Raji (cell line): ENCODE measurements around the gene CDKAL1.

Experiments
- POLR2A ChIP-seq: IDR thresholded peaks from 2 replicates; pipeline ENCODE4 v1.6.1; 2011; ENCODE audit warnings: low read depth, low read length, control low read depth; ENCODE audit not compliant: insufficient read depth

Gene CDKAL1

DNA sequence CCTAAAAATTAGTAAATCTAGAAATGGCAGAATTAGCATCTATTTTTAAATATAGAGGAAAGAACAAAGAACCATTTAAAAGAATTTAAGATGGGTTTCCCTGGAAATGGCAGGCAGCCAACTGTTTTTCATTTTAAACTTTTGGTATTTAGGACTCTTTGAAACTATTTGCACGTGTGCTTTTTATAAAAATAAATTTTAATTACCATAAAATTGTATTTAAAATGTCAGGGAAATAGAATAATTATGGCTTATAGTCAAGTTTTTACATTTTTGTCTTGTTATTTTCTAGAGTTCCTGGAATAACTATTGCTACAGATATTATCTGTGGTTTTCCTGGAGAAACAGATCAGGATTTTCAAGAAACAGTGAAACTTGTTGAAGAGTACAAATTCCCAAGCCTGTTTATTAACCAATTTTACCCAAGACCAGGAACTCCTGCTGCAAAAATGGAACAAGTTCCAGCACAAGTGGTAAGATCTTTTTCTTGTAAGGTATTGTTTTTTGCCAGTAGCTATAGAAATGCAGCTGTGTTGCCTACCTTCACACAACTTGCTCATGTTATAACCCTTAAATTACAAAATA is 530.6 kb downstream of the CDKAL1 start:
- TF ChIP-seq POLR2A: no peak

DNA sequence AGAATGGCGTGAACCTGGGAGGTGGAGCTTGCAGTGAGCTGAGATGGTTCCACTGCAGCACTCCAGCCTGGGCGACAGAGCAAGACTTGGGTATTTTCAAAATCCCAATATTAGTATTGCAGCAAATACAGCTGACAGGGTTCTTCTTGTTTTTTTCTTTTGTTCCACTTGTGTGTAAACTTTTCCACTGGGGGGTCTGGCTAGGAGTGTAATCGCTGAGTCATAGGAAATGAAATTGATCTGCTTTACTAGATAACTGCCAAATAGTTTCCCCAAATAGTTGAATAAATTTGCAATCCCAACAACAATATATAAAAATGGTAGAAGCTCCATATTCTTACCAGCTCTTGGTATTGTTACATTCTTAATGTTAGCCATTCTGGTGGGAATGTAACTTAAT is 533.3 kb downstream of the CDKAL1 start:
- TF ChIP-seq POLR2A: no peak

GRCh38 chr6:21070620-21071019 is 536.4 kb downstream of the CDKAL1 start:
- no peak for TF ChIP-seq POLR2A

DNA sequence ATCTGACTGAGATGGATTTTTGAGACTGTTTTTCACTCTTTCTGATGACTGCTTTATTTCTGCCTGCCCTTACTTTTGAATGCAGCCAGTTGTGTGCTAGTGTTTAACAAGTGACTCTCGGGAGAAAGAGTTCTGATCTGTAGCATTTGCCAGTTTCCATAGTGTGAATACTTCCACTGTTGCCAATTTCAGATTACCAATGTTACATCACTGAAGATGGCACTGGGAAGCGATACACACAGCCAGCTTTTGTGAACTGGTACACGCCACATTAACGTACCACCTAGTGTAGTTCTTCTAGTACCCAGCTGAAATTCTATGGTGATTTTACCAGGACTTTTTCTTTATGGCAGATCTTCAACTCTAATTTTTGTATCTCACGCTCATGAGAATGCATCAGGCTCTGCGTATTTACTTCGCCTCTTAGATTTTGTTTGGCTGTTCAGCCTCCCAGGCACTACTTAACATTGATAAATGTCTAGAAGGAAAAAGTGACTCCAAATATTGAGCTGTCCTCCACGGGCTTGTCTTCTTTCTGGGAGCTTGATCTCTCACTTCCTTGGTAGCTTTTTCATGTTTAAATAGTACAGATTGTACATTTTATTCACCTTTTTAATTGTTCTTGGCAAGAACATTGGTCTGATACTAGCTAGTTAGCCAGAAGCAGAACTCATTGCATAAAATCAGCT is 537.7 kb downstream of the CDKAL1 start:
- no peak for TF ChIP-seq POLR2A

DNA sequence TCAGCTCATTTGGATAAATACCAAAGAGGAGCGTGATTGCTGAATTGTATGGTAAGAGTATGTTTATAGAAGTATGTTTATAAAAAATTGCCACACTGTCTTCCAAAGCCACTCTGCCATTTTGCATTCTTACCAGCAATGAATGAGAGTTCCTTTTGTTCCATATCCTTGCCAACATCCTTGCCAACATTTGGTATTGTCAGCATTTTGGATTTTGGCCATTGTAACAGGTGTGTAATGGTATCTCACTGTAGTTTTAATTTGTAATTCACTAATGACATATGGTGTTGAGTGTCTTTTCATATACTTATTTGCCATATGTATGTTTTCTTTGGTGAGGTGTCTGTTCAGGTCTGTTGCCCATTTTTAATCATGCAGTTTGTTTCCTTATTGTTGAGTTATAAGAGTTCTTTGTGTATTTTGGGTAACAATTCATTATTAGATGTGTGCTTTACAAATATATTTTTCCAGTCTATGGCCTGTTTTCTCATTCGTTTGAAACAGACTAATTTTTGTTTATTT is 539.1 kb downstream of the CDKAL1 start:
- no peak for TF ChIP-seq POLR2A

DNA sequence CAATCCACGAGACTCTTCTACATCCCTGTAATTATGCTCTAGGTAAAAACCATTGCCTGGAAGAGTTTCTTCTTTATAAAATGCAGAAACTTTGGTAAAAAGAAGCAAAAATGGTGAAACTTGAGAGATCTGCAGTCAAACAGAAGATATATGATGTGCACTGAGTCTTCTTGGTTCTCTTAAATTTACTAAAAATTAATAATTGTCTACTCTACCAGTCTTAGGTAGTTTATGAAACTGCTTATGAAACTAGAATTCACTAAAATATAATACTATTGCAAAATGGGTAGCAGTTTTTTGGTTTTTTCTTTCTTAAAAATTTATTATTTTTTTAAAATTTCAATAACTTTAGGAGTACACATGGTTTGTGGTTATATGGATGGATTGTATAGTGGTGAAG is 540.2 kb downstream of the CDKAL1 start:
- no peak for TF ChIP-seq POLR2A

GRCh38 chr6:21075986-21076385 is 541.7 kb downstream of the CDKAL1 start:
- no peak for TF ChIP-seq POLR2A

GRCh38 chr6:21078497-21078896 is 544.2 kb downstream of the CDKAL1 start:
- TF ChIP-seq POLR2A: no peak

- TF ChIP-seq POLR2A: no peak
Measured at GRCh38 chr6:21079468-21080048, 545.3 kb downstream of the CDKAL1 start.

DNA sequence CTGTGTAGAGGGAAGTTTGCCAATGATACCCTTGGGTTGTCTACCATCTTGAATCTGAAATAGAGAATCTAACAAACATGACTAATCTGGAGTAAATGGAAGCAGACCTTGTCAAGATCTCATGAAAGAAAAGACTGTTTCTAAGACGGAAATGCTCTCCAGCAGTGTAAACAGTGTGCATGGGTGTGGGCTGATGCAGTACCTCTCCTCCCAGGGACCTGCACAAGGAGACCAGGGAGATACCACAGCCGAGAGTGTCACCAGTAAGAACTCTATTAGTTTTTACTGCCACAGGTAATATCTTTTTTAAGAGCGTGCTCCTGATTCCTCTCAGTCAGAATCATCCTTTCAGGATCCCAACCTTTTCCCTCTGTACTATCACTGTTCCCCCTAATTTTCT is 546.0 kb downstream of the CDKAL1 start:
- TF ChIP-seq POLR2A: no peak

DNA sequence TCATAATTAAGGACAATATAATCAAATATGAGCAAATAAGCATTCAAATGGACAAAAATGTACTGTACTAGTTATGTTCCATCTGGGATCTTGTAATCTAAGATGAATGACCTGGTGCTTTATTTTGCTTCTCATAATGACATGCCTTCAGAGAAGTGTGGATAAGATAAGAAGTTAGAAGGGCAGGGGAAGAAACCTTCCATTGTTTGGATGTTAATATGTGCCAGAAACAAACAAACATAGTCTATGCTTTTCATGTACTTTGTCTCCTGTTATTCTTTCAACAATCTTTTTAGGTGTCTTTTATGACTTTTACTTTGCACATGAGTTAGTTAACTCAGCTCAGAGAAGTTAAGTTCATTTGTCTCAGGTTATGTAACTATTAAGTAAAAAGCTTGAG is 547.8 kb downstream of the CDKAL1 start:
- TF ChIP-seq POLR2A: no peak

DNA sequence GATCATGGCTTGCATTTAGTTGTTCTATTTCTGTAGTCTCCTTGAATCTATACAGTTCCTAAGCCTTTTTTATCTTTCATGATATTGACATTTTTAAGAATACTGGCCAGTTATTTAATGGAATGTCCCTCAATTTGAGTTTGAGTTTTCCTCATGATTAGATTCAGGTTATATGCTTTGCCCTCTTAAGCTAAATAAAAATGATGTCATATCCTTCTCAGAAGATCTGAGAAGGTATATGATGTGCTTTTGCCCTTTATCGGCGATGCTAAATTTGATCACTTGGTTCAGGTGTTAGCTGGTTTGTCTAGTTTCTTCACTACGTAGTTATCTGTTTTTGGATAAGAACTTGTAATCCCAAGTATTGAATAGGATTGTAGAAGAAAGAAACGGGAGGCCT is 549.5 kb downstream of the CDKAL1 start:
- TF ChIP-seq POLR2A: no peak

GRCh38 chr6:21084656-21085055 is 550.4 kb downstream of the CDKAL1 start:
- TF ChIP-seq POLR2A: no peak

- no peak for TF ChIP-seq POLR2A
Measured at GRCh38 chr6:21085211-21085610, 551.0 kb downstream of the CDKAL1 start.

GRCh38 chr6:21085643-21086042 is 551.4 kb downstream of the CDKAL1 start:
- TF ChIP-seq POLR2A: no peak

DNA sequence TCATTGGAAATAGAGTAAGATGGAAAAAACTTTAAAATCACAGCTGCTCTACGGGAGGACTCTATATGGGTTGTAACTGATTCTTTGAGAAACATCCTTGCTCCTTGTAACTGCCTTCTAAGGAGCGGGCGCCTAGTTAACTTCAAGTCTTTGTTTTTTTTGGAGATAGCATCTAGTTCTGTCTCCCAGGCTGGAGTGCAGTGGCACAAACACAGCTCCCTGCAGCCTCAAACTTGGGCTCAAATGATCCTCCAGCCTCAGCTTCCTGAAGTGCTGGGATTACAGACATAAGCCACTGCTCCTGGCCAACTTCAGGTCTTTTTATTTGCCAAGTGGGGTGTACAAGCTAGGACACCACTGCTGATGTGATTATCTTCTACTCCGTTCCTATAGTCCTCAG is 552.9 kb downstream of the CDKAL1 start:
- TF ChIP-seq POLR2A: no peak
